KMS-11 (cell line): ENCODE data around the gene GOLGA3.

Source experiments
- H2AFZ ChIP-seq: fragments of 200-600 bp; sonication (generic); 2 replicates; pipeline ENCODE4 v1.6.1; 2016; ENCODE audit warnings: antibody characterized with exemption, mixed run types, low read depth
- H3K27ac ChIP-seq: fragments of 200-600 bp; sonication (generic); 2 replicates; pipeline ENCODE4 v1.6.1; 2016; ENCODE audit warnings: mild to moderate bottlenecking, mixed run types
- H3K27me3 ChIP-seq: fragments of 200-600 bp; sonication (generic); 2 replicates; pipeline ENCODE4 v1.6.1; 2017; ENCODE audit warnings: mild to moderate bottlenecking, low read depth, mixed run types, moderate library complexity; ENCODE audit not compliant: insufficient read depth
- H3K36me3 ChIP-seq: fragments of 200-600 bp; sonication (generic); 2 replicates; pipeline ENCODE4 v1.6.1; 2017; ENCODE audit warnings: mild to moderate bottlenecking, mixed run types; ENCODE audit not compliant: insufficient read depth
- H3K4me1 ChIP-seq: fragments of 200-600 bp; sonication (generic); 2 replicates; pipeline ENCODE4 v1.6.1; 2016; ENCODE audit warnings: mild to moderate bottlenecking, low read depth, mixed run types; ENCODE audit not compliant: poor library complexity, severe bottlenecking
- H3K4me2 ChIP-seq: fragments of 200-600 bp; sonication (generic); 2 replicates; pipeline ENCODE4 v1.7.0; 2016; ENCODE audit warnings: mild to moderate bottlenecking, mixed run types
- H3K4me3 ChIP-seq: fragments of 200-600 bp; sonication (generic); IDR thresholded peaks from 2 replicates; pipeline ENCODE4 v1.6.1; 2017; ENCODE audit warnings: low read depth, low read length, mixed read lengths; ENCODE audit not compliant: insufficient read depth
- H3K79me2 ChIP-seq: fragments of 200-600 bp; sonication (generic); 2 replicates; pipeline ENCODE4 v1.6.1; 2016; ENCODE audit warnings: low read depth, mixed run types; ENCODE audit not compliant: insufficient read depth
- H3K9ac ChIP-seq: fragments of 200-600 bp; sonication (generic); 2 replicates; pipeline ENCODE4 v1.6.1; 2016; ENCODE audit warnings: mild to moderate bottlenecking, mixed run types
- H4K20me1 ChIP-seq: fragments of 200-600 bp; sonication (generic); 2 replicates; pipeline ENCODE4 v1.6.1; 2016; ENCODE audit warnings: mild to moderate bottlenecking, mixed run types; ENCODE audit not compliant: insufficient read depth
- TF ChIP-seq, protein P1 (sequence below): fragments of 200-600 bp; sonication (generic); conservative IDR thresholded peaks from 2 replicates; pipeline ENCODE4 v1.6.1; 2017; ENCODE audit warnings: low read depth, mild to moderate bottlenecking, antibody characterized with exemption, low read length, moderate library complexity, mixed read lengths

GOLGA3 gene

DNA sequence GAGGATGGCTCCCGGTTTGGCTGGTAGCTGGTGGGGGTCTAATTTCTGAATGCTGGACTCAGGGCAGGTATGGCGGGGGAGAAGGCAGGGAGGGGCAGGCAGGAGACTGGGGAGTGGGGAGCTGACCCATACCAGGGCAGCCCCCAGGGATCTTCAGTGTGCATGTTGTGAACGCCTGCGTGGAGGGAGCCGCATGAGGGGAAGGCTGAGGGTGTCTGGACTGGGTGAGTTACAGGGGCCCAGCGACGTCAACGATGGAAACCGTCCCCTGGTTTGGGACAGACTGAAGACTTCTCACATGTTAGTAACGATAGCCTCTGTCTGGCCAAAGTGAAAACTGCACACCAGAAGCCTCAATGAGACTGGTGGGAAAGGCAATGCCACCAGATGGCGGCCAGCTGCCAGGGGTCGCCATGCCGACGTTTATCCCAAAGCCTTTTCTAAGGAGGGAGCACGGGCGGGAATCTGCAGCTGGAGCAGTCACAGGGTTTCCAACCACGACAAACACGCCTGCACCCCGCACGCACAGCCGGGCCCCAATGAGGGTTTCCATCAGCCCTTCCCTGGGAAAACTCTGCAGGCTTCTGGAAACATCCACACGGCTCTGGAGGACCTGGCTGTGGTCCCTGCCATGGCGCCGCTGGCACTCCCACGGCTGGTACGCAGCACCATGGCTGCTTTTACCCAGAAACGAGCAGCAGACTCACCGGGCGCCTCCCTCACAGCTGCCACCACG is 104.0 kb downstream of the GOLGA3 start:
- Histone ChIP-seq H3K79me2 (no peaks in the 10 kb centered on the region), H3K4me1 (no peaks in the 10 kb centered on the region), H3K27ac (no peak overlapping the region), H3K4me3 (no peak overlapping the region), H3K4me2 (no peak overlapping the region), H3K36me3 (no peaks in the 10 kb centered on the region), H4K20me1 (no peaks in the 10 kb centered on the region), H3K9ac (no peak overlapping the region), H2AFZ (no peak overlapping the region), H3K27me3 (no peaks in the 10 kb centered on the region)
- TF ChIP-seq, protein P1, sequence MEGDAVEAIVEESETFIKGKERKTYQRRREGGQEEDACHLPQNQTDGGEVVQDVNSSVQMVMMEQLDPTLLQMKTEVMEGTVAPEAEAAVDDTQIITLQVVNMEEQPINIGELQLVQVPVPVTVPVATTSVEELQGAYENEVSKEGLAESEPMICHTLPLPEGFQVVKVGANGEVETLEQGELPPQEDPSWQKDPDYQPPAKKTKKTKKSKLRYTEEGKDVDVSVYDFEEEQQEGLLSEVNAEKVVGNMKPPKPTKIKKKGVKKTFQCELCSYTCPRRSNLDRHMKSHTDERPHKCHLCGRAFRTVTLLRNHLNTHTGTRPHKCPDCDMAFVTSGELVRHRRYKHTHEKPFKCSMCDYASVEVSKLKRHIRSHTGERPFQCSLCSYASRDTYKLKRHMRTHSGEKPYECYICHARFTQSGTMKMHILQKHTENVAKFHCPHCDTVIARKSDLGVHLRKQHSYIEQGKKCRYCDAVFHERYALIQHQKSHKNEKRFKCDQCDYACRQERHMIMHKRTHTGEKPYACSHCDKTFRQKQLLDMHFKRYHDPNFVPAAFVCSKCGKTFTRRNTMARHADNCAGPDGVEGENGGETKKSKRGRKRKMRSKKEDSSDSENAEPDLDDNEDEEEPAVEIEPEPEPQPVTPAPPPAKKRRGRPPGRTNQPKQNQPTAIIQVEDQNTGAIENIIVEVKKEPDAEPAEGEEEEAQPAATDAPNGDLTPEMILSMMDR = no peak

DNA sequence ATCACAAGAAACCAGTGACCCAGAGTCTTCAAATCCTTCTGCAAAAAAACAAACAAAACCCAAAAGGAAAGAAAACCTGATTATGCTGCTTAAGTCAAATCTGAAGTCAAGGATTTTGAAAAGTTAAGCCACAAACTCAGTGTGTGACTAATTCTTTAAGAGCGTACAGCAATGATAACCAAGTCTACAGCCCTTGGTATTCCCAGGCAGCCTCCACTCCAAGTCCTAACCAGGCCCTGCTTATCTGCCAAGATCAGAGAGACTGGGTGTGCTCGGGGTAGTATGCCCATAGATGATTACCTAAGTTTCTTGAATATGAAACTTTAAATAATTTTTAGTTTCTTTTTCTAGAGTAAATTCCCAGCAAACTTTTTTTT is 104.9 kb downstream of the GOLGA3 start:
- no peaks in the 10 kb centered on the region for H3K36me3 ChIP-seq
- no peak overlapping the region for H2AFZ ChIP-seq

DNA sequence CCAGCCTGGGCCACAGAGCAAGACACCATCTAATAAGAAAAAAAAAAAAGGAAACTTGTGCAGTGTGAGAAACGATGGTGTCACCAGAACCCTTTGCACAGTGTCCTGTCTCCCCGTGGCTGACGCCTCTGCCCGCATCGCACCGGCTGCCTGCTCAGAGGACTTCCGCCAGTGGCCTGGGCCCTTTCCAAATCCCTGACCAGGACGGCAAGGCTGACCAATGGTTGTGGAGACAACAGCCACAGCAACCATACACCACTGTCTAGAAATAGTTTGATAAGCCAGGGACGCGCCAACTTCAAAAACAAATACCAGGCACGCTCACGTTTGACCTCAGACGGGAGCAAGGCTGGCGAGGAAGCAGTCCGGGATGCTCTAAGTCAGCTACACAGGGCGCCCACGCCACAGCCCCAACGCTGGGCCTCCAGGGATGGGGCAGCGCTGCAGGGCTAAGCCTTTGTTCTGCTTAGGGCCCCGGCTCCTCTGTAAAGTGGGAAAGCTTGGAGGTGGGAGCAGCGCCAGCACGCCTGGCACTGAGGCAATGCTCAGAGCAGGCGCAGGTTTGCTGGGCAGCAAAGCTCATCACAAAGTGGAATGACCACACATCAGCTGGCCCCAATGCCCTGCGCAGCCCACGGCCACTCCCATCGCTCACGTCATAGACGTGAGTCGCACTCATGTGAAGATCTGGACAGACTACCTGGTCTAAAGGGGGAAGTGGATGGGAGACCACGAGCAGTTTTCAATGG is 105.5 kb downstream of the GOLGA3 start:
- Histone ChIP-seq H3K4me3 (no peak overlapping the region), H4K20me1 (no peaks in the 10 kb centered on the region), H3K4me1 (no peaks in the 10 kb centered on the region), H3K36me3 (no peaks in the 10 kb centered on the region), H3K9ac (no peak overlapping the region), H3K27me3 (no peaks in the 10 kb centered on the region), H2AFZ (no peak overlapping the region), H3K27ac (no peak overlapping the region), H3K4me2 (no peak overlapping the region), H3K79me2 (no peaks in the 10 kb centered on the region)
- TF ChIP-seq, protein P1 = no peak

More for the DNA sequence above, 104.9 kb downstream of the GOLGA3 start:
- H3K4me1 ChIP-seq = no peaks in the 10 kb centered on the region
- TF ChIP-seq, protein P1 = no peak
- no peaks in the 10 kb centered on the region for H4K20me1 ChIP-seq
- H3K27me3 ChIP-seq = no peaks in the 10 kb centered on the region
- H3K9ac ChIP-seq = no peak overlapping the region
- no peak overlapping the region for H3K27ac ChIP-seq
- H3K79me2 ChIP-seq = no peaks in the 10 kb centered on the region
- no peak overlapping the region for H3K4me2 ChIP-seq
- no peak overlapping the region for H3K4me3 ChIP-seq

DNA sequence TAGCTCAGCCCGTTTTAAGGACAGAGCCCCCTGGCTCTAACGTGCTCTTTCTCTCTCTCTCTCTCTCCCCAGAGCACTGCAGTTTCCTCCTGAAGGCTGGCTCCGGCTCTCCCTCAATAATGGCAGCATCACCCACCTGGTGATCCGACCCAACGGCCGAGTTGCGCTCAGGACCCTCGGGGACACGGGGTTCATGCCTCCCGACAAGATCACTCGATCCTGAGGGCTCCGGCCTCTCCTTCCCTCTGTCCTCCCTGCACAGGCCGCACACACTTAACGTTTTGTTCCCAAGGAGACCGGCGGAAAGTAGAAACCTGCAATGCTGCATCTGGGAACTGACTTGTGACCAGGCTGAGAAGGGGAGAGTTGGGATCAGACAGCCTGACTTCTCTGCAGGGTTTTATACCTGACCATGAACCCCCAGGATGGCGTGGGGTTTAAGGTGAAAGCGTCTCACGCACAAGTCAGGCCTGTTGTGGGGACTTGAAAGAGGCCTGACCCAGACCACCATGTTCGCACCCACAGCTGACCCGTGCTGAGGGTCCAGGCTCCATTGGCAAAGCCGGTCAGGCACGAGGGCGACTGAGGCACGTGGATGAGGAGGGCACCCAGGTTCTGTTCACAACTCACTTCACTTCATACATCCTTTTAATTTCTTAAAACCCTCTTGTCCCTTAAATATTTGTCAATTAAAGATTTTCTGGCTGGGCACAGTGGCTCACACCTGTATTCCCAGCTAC is 107.9 kb downstream of the GOLGA3 start:
- H2AFZ ChIP-seq = no peak overlapping the region
- H3K4me1 ChIP-seq = no peaks in the 10 kb centered on the region
- no peaks in the 10 kb centered on the region for H3K79me2 ChIP-seq
- no peaks in the 10 kb centered on the region for H4K20me1 ChIP-seq
- H3K4me2 ChIP-seq = no peak overlapping the region
- no peak overlapping the region for H3K27ac ChIP-seq
- H3K36me3 ChIP-seq = no peaks in the 10 kb centered on the region
- H3K4me3 ChIP-seq = no peak overlapping the region
- TF ChIP-seq, protein P1 = no peak
- no peak overlapping the region for H3K9ac ChIP-seq
- H3K27me3 ChIP-seq = no peaks in the 10 kb centered on the region
